Osteoblast (primary cell): Measurements from ENCODE around the gene MUSK. TPM values are rescaled to one million over a fixed set of nuclear protein-coding genes. Genes with fewer than 3 reads are reported as not detected.
A peak's percentile ranks its signal among the peaks of the same experiment; 100 is the strongest.

Experiments
- DNase-seq: peaks from one replicate; pipeline ENCODE4 v3.0.0; 2011; ENCODE audit warnings: low spot score, mixed read lengths; ENCODE audit not compliant: insufficient read length; ENCODE audit errors: missing footprints
- H2AFZ ChIP-seq: 2 replicates; pipeline ENCODE4 v1.6.0; 2011; ENCODE audit warnings: mild to moderate bottlenecking, low read length
- H3K27ac ChIP-seq: 2 replicates; pipeline ENCODE4 v1.5.1; 2011; ENCODE audit warnings: mild to moderate bottlenecking, low read depth, low read length, moderate library complexity
- H3K27me3 ChIP-seq: 2 replicates; pipeline ENCODE4 v1.6.0; 2012; ENCODE audit warnings: mild to moderate bottlenecking, control low read depth, inconsistent platforms, low read length, moderate library complexity; ENCODE audit not compliant: insufficient read depth
- H3K36me3 ChIP-seq: 2 replicates; pipeline ENCODE4 v1.5.1; 2011; ENCODE audit warnings: mild to moderate bottlenecking, low read length, control low read depth, moderate library complexity; ENCODE audit not compliant: insufficient read depth
- H3K4me1 ChIP-seq: 2 replicates; pipeline ENCODE4 v1.5.1; 2011; ENCODE audit warnings: mild to moderate bottlenecking, low read length, control low read depth, moderate library complexity; ENCODE audit not compliant: insufficient read depth
- H3K4me2 ChIP-seq: 2 replicates; pipeline ENCODE4 v1.6.0; 2011; ENCODE audit warnings: mild to moderate bottlenecking, low read length; ENCODE audit not compliant: insufficient read depth
- H3K4me3 ChIP-seq: fragments of 200-600 bp; sonication (generic); 3 replicates; pipeline ENCODE4 v1.5.1; 2012; ENCODE audit warnings: mild to moderate bottlenecking, low read length, inconsistent platforms; ENCODE audit not compliant: insufficient read depth
- H3K79me2 ChIP-seq: 2 replicates; pipeline ENCODE4 v1.6.0; 2012; ENCODE audit warnings: mild to moderate bottlenecking, low read length, control low read depth, inconsistent platforms; ENCODE audit not compliant: insufficient read depth
- H3K9me3 ChIP-seq: 2 replicates; pipeline ENCODE4 v1.5.1; 2011; ENCODE audit warnings: low read depth, low read length, control low read depth
- H4K20me1 ChIP-seq: 2 replicates; pipeline ENCODE4 v1.6.0; 2012; ENCODE audit warnings: mild to moderate bottlenecking, low read length, control low read depth; ENCODE audit not compliant: insufficient read depth
- CTCF ChIP-seq: IDR thresholded peaks from 2 replicates; pipeline ENCODE4 v1.5.1; 2011; ENCODE audit warnings: mild to moderate bottlenecking, low read depth, low read length, moderate library complexity; ENCODE audit errors: extremely low read depth
- total RNA-seq: library from RNA; depleted of rRNA; stranded (reverse); fragments of >200 nt; gene quantifications from 2 replicates; pipeline ENCODE4 v1.2.3, GENCODE V29; 2012

MUSK gene
- total RNA-seq, 1 donor: under 0.01 TPM

DNA sequence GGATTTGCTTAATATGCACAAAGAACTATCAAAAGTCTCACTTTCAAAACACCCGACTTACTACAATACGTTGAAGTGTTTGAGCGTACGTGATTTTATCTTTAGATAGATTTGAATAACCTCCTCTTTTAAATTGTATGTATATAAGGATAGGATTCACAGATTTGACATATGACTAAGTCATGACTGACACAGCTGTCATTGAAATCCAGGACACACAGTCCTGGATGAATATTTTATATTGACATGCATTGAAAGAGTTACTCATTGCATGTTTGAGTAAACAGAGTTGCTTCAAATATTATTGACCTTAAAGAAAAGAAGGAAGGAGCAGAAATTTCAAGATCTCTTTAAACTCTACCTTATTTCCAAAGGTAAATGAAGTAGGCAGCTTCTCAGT, 3.3 kb downstream of the MUSK start:
- Histone ChIP-seq H4K20me1 (no peaks in the 10 kb centered on the region), H3K4me3 (no peak overlapping the region), H3K4me1 (no peaks in the 10 kb centered on the region), H3K4me2 (no peak overlapping the region), H3K27ac (no peak overlapping the region), H2AFZ (no peak overlapping the region), H3K79me2 (no peaks in the 10 kb centered on the region), H3K9me3 (no peaks in the 10 kb centered on the region), H3K27me3 (no peaks in the 10 kb centered on the region), H3K36me3 (no peaks in the 10 kb centered on the region)
- no peak for TF ChIP-seq CTCF
- no peak for DNase-seq

- Histone ChIP-seq H3K27ac (no peak overlapping the region), H3K79me2 (no peaks in the 10 kb centered on the region), H3K4me3 (no peak overlapping the region), H3K4me1 (no peaks in the 10 kb centered on the region), H3K4me2 (no peak overlapping the region), H2AFZ (no peak overlapping the region), H3K9me3 (no peaks in the 10 kb centered on the region), H3K27me3 (no peaks in the 10 kb centered on the region), H4K20me1 (no peaks in the 10 kb centered on the region), H3K36me3 (no peaks in the 10 kb centered on the region)
- peak; percentile 38 for DNase-seq
- no peak for TF ChIP-seq CTCF
Measured at GRCh38 chr9:110672873-110673510, 4.4 kb downstream of the MUSK start.

DNA sequence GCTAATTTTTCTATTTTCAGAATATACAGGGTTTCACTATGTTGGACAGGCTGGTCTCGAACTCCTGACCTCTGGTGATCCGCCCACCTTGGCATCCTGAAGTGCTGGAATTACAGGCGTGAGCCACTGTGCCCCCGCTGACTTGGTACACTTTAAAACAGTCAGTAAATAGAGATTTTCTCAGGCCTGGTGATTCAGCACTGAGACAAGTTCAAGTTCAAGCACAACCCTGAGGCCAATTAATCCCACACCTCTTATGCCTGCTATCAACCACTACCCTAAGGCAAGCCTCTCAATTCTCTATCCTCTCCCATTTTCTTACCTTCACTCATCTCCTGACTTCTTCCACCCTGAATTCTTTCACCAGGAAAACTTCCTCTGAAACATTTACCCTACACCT, 18.9 kb downstream of the MUSK start:
- H3K79me2 ChIP-seq: no peaks in the 10 kb centered on the region
- H3K27ac ChIP-seq: no peak overlapping the region
- H4K20me1 ChIP-seq: no peaks in the 10 kb centered on the region
- H3K4me2 ChIP-seq: no peak overlapping the region
- no peak for DNase-seq
- no peak overlapping the region for H2AFZ ChIP-seq
- TF ChIP-seq CTCF: no peak
- no peaks in the 10 kb centered on the region for H3K27me3 ChIP-seq
- H3K4me1 ChIP-seq: no peaks in the 10 kb centered on the region
- no peak overlapping the region for H3K4me3 ChIP-seq
- H3K9me3 ChIP-seq: no peaks in the 10 kb centered on the region
- no peaks in the 10 kb centered on the region for H3K36me3 ChIP-seq

- no peak overlapping the region for H3K27ac ChIP-seq
- no peak for TF ChIP-seq CTCF
- DNase-seq: no peak
- H3K4me3 ChIP-seq: no peak overlapping the region
- H3K9me3 ChIP-seq: no peaks in the 10 kb centered on the region
- H3K4me2 ChIP-seq: no peak overlapping the region
- no peaks in the 10 kb centered on the region for H3K27me3 ChIP-seq
- no peak overlapping the region for H2AFZ ChIP-seq
- no peaks in the 10 kb centered on the region for H3K79me2 ChIP-seq
- no peaks in the 10 kb centered on the region for H3K4me1 ChIP-seq
- H3K36me3 ChIP-seq: no peaks in the 10 kb centered on the region
- no peaks in the 10 kb centered on the region for H4K20me1 ChIP-seq
Measured at GRCh38 chr9:110688329-110688728, 19.7 kb downstream of the MUSK start.
